Common myeloid progenitor, CD34-positive (primary cell): ENCODE results near the gene PAK2.

Experiments
- CTCF ChIA-PET: fragments of 350-600 bp; sonication (Branson Sonifier 250); formaldehyde crosslinking; loops from one replicate; lab custom pipeline; 2021; ENCODE audit warnings: antibody characterized with exemption; lab: Charles Lee
- POLR2A ChIA-PET: fragments of 350-600 bp; sonication (Branson Sonifier 250); formaldehyde crosslinking; loops from one replicate; lab custom pipeline; 2021; ENCODE audit warnings: antibody characterized with exemption; lab: Charles Lee
- DNase-seq, 3 donors: peaks; one replicate each; pipeline versions ENCODE4 v3.0.0 to v3.0.0-alpha.2; 2013
- H3K27ac ChIP-seq, 2 experiments: 1 replicate in 1 of 2; 2 replicates in 1 of 2; pipeline ENCODE4 v1.7.0; 2013; ENCODE audit warnings: inconsistent platforms in 2 of 2, low read length in 2 of 2, mild to moderate bottlenecking in 2 of 2, low read depth in 1 of 2, moderate library complexity in 1 of 2; ENCODE audit not compliant: severe bottlenecking in 2 of 2, insufficient read depth in 1 of 2, poor library complexity in 1 of 2
- H3K27me3 ChIP-seq, 5 experiments: replicated peaks in 2 of 5; 1 replicate in 3 of 5; 2 replicates in 2 of 5; pipeline versions ENCODE4 v1.6.1 to v1.7.0; 2013; ENCODE audit warnings: low read length in 4 of 5, mild to moderate bottlenecking in 2 of 5, moderate library complexity in 2 of 5, inconsistent platforms in 1 of 5; ENCODE audit not compliant: insufficient read depth in 5 of 5, control insufficient read depth in 4 of 5
- H3K36me3 ChIP-seq, 4 experiments: 1 replicate in 2 of 4; 2 replicates in 2 of 4; pipeline versions ENCODE4 v1.6.1 to v1.7.0; 2013; ENCODE audit warnings: low read length in 3 of 4, control low read depth in 1 of 4, mild to moderate bottlenecking in 1 of 4; ENCODE audit not compliant: control insufficient read depth in 4 of 4, insufficient read depth in 4 of 4
- H3K4me1 ChIP-seq, 4 experiments: 1 replicate in 3 of 4; 2 replicates in 1 of 4; pipeline versions ENCODE4 v1.6.1 to v1.7.1; 2013; ENCODE audit warnings: low read length in 3 of 4, mild to moderate bottlenecking in 3 of 4, control low read depth in 1 of 4, inconsistent platforms in 1 of 4, moderate library complexity in 1 of 4; ENCODE audit not compliant: control insufficient read depth in 4 of 4, insufficient read depth in 4 of 4; ENCODE audit errors: control extremely low read depth in 1 of 4
- H3K4me3 ChIP-seq, 7 experiments: 1 replicate in 4 of 7; 2 replicates in 3 of 7; pipeline versions ENCODE4 v1.5.1 to v1.7.0; 2013; ENCODE audit warnings: mild to moderate bottlenecking in 7 of 7, low read length in 6 of 7, moderate library complexity in 6 of 7, inconsistent platforms in 2 of 7, low read depth in 2 of 7, control low read depth in 1 of 7; ENCODE audit not compliant: insufficient read depth in 4 of 7, control insufficient read depth in 1 of 7; ENCODE audit errors: extremely low read depth in 1 of 7
- H3K9me3 ChIP-seq, 5 experiments: 1 replicate in 4 of 5; 2 replicates in 1 of 5; pipeline versions ENCODE4 v1.6.1 to v1.7.1; 2013; ENCODE audit warnings: low read length in 4 of 5, mild to moderate bottlenecking in 2 of 5, inconsistent platforms in 1 of 5, low read depth in 1 of 5, moderate library complexity in 1 of 5; ENCODE audit not compliant: control insufficient read depth in 4 of 5, insufficient read depth in 2 of 5; ENCODE audit errors: control extremely low read depth in 1 of 5
- WGBS: methylation state at CpG from one replicate; pipeline ENCODE4 v1.1.5; 2013; ENCODE audit not compliant: insufficient coverage; 5-methylcytosine and 5-hydroxymethylcytosine counted together

Gene PAK2

DNA sequence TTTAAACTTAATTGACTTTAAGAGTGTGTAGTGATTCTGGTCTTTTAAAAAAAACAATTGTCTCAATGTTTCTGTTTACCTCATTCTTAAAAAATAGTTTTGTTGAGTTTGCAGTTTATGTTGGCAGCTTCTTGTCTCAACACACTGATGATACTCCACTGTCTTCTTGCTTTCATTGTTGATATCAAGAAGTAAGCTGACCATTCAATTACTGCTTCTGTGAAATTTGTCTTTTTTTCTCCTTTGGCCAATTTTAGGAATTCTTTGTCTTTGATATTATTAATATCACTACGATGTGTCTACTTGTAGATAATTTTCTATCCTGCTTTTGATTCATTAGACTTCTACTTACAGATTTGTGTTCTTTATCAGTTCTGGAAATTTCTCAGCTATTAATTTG is 31.4 kb downstream of the PAK2 start:
- peaks cover 2 to 24% (median 4%) of the 10 kb centered on the region in 4 experiments for H3K36me3 ChIP-seq
- WGBS, result no CpG with 5 or more reads among the region's 1 CpG
- H3K27ac ChIP-seq, result no peak overlapping the region
- POLR2A ChIA-PET, result no interaction called here
- no peak for DNase-seq
- H3K9me3 ChIP-seq, result peaks cover 0 to 3% (median 0%) of the 10 kb centered on the region in 5 experiments
- peaks cover 7 to 24% (median 19%) of the 10 kb centered on the region in 4 experiments for H3K4me1 ChIP-seq
- CTCF ChIA-PET, result interaction anchor here (0.6 kb wide), 1 partner anchor 9 kb away, joined by 3 read pairs; no protein-coding TSS in a partner anchor
- H3K27me3 ChIP-seq, result no peaks in the 10 kb centered on the region
- H3K4me3 ChIP-seq, result no peak overlapping the region

DNA sequence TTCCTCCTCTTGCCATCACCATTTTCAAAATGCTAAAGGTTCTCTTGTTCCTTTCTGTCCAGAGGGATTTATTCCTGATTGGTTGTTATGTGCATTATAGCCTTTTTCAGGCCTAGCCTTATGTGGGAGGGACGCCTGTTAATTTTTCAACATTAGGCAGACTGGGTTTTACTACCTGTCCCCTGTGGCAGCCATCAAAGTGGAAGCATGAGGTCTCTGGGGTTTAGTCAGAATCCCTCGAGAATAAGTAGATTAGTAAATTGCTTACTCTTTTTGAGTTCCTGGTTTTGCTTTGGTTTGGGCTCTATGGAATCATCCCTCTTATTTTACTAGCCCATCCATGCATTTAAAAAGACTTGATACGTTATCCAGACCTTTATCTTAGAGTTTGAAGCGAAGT is 32.4 kb downstream of the PAK2 start:
- CTCF ChIA-PET, result no interaction called here
- peaks cover 7 to 24% (median 19%) of the 10 kb centered on the region in 4 experiments for H3K4me1 ChIP-seq
- no peaks in the 10 kb centered on the region for H3K27me3 ChIP-seq
- POLR2A ChIA-PET, result no interaction called here
- H3K4me3 ChIP-seq, result no peak overlapping the region
- WGBS, result 100% methylated on average over 3 of the region's 4 CpGs
- DNase-seq, result no peak
- peaks cover under 1 to 28% (median 4%) of the 10 kb centered on the region in 4 experiments for H3K36me3 ChIP-seq
- H3K27ac ChIP-seq, result no peak overlapping the region
- H3K9me3 ChIP-seq, result peaks cover 0 to 3% (median 0%) of the 10 kb centered on the region in 5 experiments

- H3K9me3 ChIP-seq, result peaks cover 0 to 3% (median 0%) of the 10 kb centered on the region in 5 experiments
- WGBS, result 95% methylated on average over 4 of the region's 6 CpGs
- H3K4me1 ChIP-seq, result peaks cover 7 to 24% (median 19%) of the 10 kb centered on the region in 4 experiments
- ChIA-PET CTCF (no interaction called here), POLR2A (no interaction called here)
- H3K27me3 ChIP-seq, result no peaks in the 10 kb centered on the region
- DNase-seq, result no peak
- no peak overlapping the region for H3K4me3 ChIP-seq
- no peak overlapping the region for H3K27ac ChIP-seq
- peaks cover 0 to 30% (median 5%) of the 10 kb centered on the region in 4 experiments for H3K36me3 ChIP-seq
Measured at GRCh38 chr3:196772897-196773296, 33.2 kb downstream of the PAK2 start.

DNA sequence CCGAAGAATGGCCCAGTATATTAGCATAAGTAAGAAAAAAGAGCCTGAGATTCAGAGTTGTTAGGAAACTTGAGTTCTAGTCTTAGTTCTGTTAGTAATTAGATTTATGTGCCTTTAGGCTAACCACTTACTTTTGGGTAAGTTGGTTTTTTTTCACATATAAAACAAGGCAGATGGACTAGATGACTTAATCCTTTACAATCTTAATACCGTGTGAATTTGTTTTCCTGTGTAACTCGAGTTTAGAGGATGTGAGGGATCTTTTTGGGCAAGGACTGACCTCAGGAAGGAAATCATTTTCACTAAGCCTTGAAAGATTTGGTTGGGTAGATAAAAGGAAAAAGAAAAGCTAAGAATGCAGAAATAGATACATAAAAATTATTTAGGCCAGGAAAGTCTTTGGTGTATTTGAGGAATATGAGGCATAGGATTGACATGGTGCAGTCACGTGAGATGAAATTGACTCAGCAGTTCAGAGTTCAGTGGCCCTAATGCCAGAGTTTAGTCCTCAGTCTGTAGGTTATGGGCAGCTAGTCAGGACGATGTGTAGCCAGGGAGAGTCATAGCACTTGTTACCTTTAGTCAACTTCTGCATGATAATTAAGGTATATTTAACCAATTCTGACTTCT is 34.6 kb downstream of the PAK2 start:
- 57% methylated on average over 2 of the region's 5 CpGs for WGBS
- H3K9me3 ChIP-seq, result peaks cover 0 to 3% (median 0%) of the 10 kb centered on the region in 5 experiments
- peak overlapping the region in 1 of 7 experiments; percentile 6 for H3K4me3 ChIP-seq
- ChIA-PET POLR2A (no interaction called here), CTCF (interaction anchor here (1.3 kb wide), 1 partner anchor 21 kb away, joined by 3 read pairs; no protein-coding TSS in a partner anchor)
- H3K36me3 ChIP-seq, result peaks cover 0 to 33% (median 4%) of the 10 kb centered on the region in 4 experiments
- no peak overlapping the region for H3K27ac ChIP-seq
- no peaks in the 10 kb centered on the region for H3K27me3 ChIP-seq
- H3K4me1 ChIP-seq, result peaks cover 7 to 29% (median 22%) of the 10 kb centered on the region in 4 experiments
- peak; percentile 22 to 42 (median 37) for DNase-seq

- POLR2A ChIA-PET, result no interaction called here
- CTCF ChIA-PET, result interaction anchor here (1.0 to 1.3 kb wide), 2 partner anchors 20 to 59 kb away, joined by 3 read pairs; no protein-coding TSS in a partner anchor
- H3K36me3 ChIP-seq, result peaks cover 1 to 31% (median 5%) of the 10 kb centered on the region in 4 experiments
- H3K9me3 ChIP-seq, result peaks cover 0 to 4% (median 3%) of the 10 kb centered on the region in 5 experiments
- peaks cover 7 to 29% (median 22%) of the 10 kb centered on the region in 4 experiments for H3K4me1 ChIP-seq
- H3K4me3 ChIP-seq, result no peak overlapping the region
- 100% methylated on average over 2 of the region's 6 CpGs for WGBS
- no peak for DNase-seq
- no peaks in the 10 kb centered on the region for H3K27me3 ChIP-seq
- no peak overlapping the region for H3K27ac ChIP-seq
Measured at GRCh38 chr3:196774848-196775422, 35.3 kb downstream of the PAK2 start.

- 89% methylated on average over 6 of the region's 9 CpGs for WGBS
- POLR2A ChIA-PET, result no interaction called here
- peaks cover 4 to 33% (median 7%) of the 10 kb centered on the region in 4 experiments for H3K36me3 ChIP-seq
Measured at GRCh38 chr3:196775938-196776337, 36.3 kb downstream of the PAK2 start.

GRCh38 chr3:196777836-196778235 is 38.2 kb downstream of the PAK2 start:
- H3K9me3 ChIP-seq, result peaks cover 0 to 6% (median 5%) of the 10 kb centered on the region in 5 experiments
- ChIA-PET CTCF (no interaction called here), POLR2A (no interaction called here)
- DNase-seq, result no peak
- H3K4me1 ChIP-seq, result peaks cover 7 to 25% (median 21%) of the 10 kb centered on the region in 4 experiments
- H3K36me3 ChIP-seq, result peaks cover 4 to 43% (median 11%) of the 10 kb centered on the region in 4 experiments
- H3K4me3 ChIP-seq, result no peak overlapping the region
- H3K27ac ChIP-seq, result no peak overlapping the region
- 95% methylated on average over 6 of the region's 8 CpGs for WGBS
- H3K27me3 ChIP-seq, result no peaks in the 10 kb centered on the region

More at GRCh38 chr3:196775938-196776337, 36.3 kb downstream of the PAK2 start:
- peaks cover 7 to 29% (median 22%) of the 10 kb centered on the region in 4 experiments for H3K4me1 ChIP-seq
- peaks cover 0 to 6% (median 5%) of the 10 kb centered on the region in 5 experiments for H3K9me3 ChIP-seq
- no peaks in the 10 kb centered on the region for H3K27me3 ChIP-seq
- H3K4me3 ChIP-seq, result no peak overlapping the region
- H3K27ac ChIP-seq, result no peak overlapping the region
- CTCF ChIA-PET, result interaction anchor here (0.7 to 1.0 kb wide), 2 partner anchors 10 to 58 kb away, joined by 3 read pairs; no protein-coding TSS in a partner anchor
- DNase-seq, result peak in 2 of 3 donors; percentile 15 to 27
